Measurements from ENCODE around the gene PRR29. TPM values are rescaled to one million over a fixed set of nuclear protein-coding genes. Genes with fewer than 3 reads are reported as not detected.

PRR29 gene
- total RNA-seq, 2 experiments from 2014 or later, result 0.16 to 0.29 TPM

GRCh38 chr17:64041912-64042311 lies 43.8 kb downstream of the PRR29 start:
- Histone ChIP-seq H2AFZ (ENCODE audit: low read length) (no peak overlapping the region), H3K9me3 (ENCODE audit: low read length) (no peaks in the 10 kb centered on the region), H3K27ac (ENCODE audit: low read depth, low read length, poor library complexity, severe bottlenecking) (no peak overlapping the region), H3K9me2 (ENCODE audit: insufficient read depth, low read length) (no peaks in the 10 kb centered on the region), H3K4me1 (ENCODE audit: insufficient read depth, low read length, poor library complexity, severe bottlenecking) (no peaks in the 10 kb centered on the region), H3K36me3 (ENCODE audit: insufficient read depth, low read length) (peaks cover 45% of the 10 kb centered on the region), H3K4me2 (ENCODE audit: low read length) (no peak overlapping the region), H3K4me3 (ENCODE audit: low read depth, low read length, poor library complexity, severe bottlenecking) (no peak overlapping the region), H3K79me2 (ENCODE audit: insufficient read depth, low read depth, low read length) (no peaks in the 10 kb centered on the region), H4K20me1 (ENCODE audit: insufficient read depth, low read length) (no peaks in the 10 kb centered on the region)
- intact Hi-C loops (cut with micrococcal nuclease; ENCODE audit: unreplicated experiment), result no loop called here
- TF ChIP-seq, protein P1, sequence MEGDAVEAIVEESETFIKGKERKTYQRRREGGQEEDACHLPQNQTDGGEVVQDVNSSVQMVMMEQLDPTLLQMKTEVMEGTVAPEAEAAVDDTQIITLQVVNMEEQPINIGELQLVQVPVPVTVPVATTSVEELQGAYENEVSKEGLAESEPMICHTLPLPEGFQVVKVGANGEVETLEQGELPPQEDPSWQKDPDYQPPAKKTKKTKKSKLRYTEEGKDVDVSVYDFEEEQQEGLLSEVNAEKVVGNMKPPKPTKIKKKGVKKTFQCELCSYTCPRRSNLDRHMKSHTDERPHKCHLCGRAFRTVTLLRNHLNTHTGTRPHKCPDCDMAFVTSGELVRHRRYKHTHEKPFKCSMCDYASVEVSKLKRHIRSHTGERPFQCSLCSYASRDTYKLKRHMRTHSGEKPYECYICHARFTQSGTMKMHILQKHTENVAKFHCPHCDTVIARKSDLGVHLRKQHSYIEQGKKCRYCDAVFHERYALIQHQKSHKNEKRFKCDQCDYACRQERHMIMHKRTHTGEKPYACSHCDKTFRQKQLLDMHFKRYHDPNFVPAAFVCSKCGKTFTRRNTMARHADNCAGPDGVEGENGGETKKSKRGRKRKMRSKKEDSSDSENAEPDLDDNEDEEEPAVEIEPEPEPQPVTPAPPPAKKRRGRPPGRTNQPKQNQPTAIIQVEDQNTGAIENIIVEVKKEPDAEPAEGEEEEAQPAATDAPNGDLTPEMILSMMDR (conservative IDR thresholded peaks at IDR 0.05; ENCODE audit: low read length), result no peak
- TF ChIP-seq EZH2phosphoT487 (IDR thresholded peaks at IDR 0.05; ENCODE audit: borderline replicate concordance, low read depth, low read length), result no peak
- CTCF ChIA-PET (ENCODE audit: unreplicated experiment), result interaction anchor here (0.7 kb wide), 1 partner anchor 87 kb away, joined by 3 read pairs; no protein-coding TSS in a partner anchor
- DNase-seq (ENCODE audit: low spot score), result no peak
- no TSS peak for BruUV-seq (replicated peaks)
- POLR2A ChIA-PET, result no interaction called here

- H3K27ac ChIP-seq (ENCODE audit: low read depth, low read length, poor library complexity, severe bottlenecking), result no peak overlapping the region
- POLR2A ChIA-PET, result no interaction called here
- CTCF ChIA-PET (ENCODE audit: unreplicated experiment), result no interaction called here
Observed at GRCh38 chr17:64042700-64043485, 44.7 kb downstream of the PRR29 start.

More at GRCh38 chr17:64042700-64043485, 44.7 kb downstream of the PRR29 start:
- Histone ChIP-seq H3K36me3 (ENCODE audit: insufficient read depth, low read length) (peaks cover 51% of the 10 kb centered on the region), H3K9me2 (ENCODE audit: insufficient read depth, low read length) (no peaks in the 10 kb centered on the region), H3K79me2 (ENCODE audit: insufficient read depth, low read depth, low read length) (no peaks in the 10 kb centered on the region), H2AFZ (ENCODE audit: low read length) (no peak overlapping the region), H4K20me1 (ENCODE audit: insufficient read depth, low read length) (no peaks in the 10 kb centered on the region), H3K9me3 (ENCODE audit: low read length) (no peaks in the 10 kb centered on the region), H3K4me1 (ENCODE audit: insufficient read depth, low read length, poor library complexity, severe bottlenecking) (no peaks in the 10 kb centered on the region), H3K4me3 (ENCODE audit: low read depth, low read length, poor library complexity, severe bottlenecking) (no peak overlapping the region), H3K4me2 (ENCODE audit: low read length) (no peak overlapping the region)
- no TSS peak for BruUV-seq (replicated peaks)
- intact Hi-C loops (cut with micrococcal nuclease; ENCODE audit: unreplicated experiment), result no loop called here
- no peak for DNase-seq (ENCODE audit: low spot score)
- TF ChIP-seq EZH2phosphoT487 (IDR thresholded peaks at IDR 0.05; ENCODE audit: borderline replicate concordance, low read depth, low read length), result no peak
- TF ChIP-seq, protein P1 (conservative IDR thresholded peaks at IDR 0.05; ENCODE audit: low read length), result no peak
